Astrocyte of the cerebellum (primary cell): ENCODE results near the gene TMSB10.

ENCODE experiments used
- DNase-seq: peaks from one replicate; pipeline ENCODE4 v3.0.0-alpha.2; 2011; ENCODE audit warnings: low read depth
- H3K4me3 ChIP-seq: 2 replicates; pipeline ENCODE4 v1.5.1; 2011; ENCODE audit warnings: mild to moderate bottlenecking, low read depth, low read length, moderate library complexity
- in situ Hi-C: cut with HindIII; loops from 2 replicates; pipeline ENCODE4 v1.10.0; 2017; ENCODE audit warnings: low sequenced_read_pairs
- TF ChIP-seq, protein P1 (sequence below): IDR thresholded peaks from 2 replicates; pipeline ENCODE4 v1.5.1; 2012; ENCODE audit warnings: low read length, low read depth, moderate library complexity, mild to moderate bottlenecking; ENCODE audit errors: missing control alignments

TMSB10 gene

DNA sequence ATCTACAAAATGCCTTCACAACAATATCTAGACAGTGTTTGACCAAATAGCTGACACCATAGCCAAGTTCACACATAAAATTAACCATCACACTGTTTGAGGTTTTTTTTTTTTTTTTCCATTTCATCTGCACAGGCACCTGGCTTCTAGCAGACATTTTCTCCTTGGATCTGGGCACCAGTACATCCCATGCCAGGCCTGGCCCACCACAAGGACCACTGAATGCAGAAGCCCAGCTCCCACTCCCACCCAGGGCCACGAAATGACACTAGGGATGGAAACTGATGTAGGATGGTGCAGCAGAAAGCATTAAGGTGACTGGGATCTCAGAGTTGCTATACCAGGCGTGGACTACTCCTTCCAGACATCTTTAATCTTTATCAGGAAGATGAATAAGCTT lies 13.0 kb downstream of the TMSB10 start:
- in situ Hi-C loops = loop anchor here (5.0 kb wide), 1 partner anchor 71 kb away; no protein-coding TSS in a partner anchor
- TF ChIP-seq, protein P1, sequence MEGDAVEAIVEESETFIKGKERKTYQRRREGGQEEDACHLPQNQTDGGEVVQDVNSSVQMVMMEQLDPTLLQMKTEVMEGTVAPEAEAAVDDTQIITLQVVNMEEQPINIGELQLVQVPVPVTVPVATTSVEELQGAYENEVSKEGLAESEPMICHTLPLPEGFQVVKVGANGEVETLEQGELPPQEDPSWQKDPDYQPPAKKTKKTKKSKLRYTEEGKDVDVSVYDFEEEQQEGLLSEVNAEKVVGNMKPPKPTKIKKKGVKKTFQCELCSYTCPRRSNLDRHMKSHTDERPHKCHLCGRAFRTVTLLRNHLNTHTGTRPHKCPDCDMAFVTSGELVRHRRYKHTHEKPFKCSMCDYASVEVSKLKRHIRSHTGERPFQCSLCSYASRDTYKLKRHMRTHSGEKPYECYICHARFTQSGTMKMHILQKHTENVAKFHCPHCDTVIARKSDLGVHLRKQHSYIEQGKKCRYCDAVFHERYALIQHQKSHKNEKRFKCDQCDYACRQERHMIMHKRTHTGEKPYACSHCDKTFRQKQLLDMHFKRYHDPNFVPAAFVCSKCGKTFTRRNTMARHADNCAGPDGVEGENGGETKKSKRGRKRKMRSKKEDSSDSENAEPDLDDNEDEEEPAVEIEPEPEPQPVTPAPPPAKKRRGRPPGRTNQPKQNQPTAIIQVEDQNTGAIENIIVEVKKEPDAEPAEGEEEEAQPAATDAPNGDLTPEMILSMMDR = no peak
- no peak overlapping the region for H3K4me3 ChIP-seq
- no peak for DNase-seq

DNA sequence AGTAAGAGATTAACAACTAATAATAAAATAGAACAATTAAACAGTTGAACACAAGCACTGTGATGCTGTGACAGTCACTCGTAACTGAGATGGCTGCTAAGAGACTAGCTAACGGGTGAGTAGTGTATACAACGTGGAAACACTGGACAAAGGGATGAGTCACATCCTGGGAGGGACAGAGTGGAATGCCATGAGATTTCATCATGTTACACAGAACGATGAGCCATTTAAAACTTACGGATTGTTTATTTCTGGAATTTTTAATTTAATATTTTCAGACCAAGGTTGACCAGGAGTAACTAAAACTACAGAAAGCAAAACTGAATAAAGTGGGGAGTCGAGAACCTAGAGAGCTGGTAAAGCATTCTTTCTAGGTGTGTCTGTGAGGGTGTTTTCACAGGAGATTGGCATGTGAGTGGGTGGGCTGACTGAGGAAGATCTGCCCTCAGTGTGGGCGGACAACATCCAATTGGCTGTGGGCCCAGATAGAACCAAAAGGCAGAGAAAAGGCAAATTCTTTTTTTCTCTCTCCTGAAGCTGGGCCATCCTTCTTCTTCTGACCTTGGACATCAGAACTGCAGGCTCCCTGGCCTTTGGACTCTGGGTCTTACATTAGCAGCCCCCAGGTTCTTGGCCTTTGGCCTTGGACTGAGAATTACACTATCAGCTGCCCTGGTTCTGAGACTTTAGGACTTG lies 14.6 kb downstream of the TMSB10 start:
- TF ChIP-seq, protein P1 = no peak
- in situ Hi-C loops = loop anchor here (5.0 kb wide), 1 partner anchor 73 kb away; no protein-coding TSS in a partner anchor
- peak; percentile 89 for DNase-seq
- peak overlapping the region; percentile 8 for H3K4me3 ChIP-seq

GRCh38 chr2:84923009-84923408 lies 17.6 kb downstream of the TMSB10 start:
- TF ChIP-seq, protein P1 = no peak
- in situ Hi-C loops = no loop called here
- no peak for DNase-seq
- H3K4me3 ChIP-seq = no peak overlapping the region

GRCh38 chr2:84924173-84925106 lies 19.0 kb downstream of the TMSB10 start:
- TF ChIP-seq, protein P1 = no peak
- in situ Hi-C loops = no loop called here
- no peak overlapping the region for H3K4me3 ChIP-seq
- DNase-seq = no peak

GRCh38 chr2:84925336-84925723 lies 19.9 kb downstream of the TMSB10 start:
- H3K4me3 ChIP-seq = no peak overlapping the region
- TF ChIP-seq, protein P1 = no peak
- in situ Hi-C loops = no loop called here
- DNase-seq = no peak

DNA sequence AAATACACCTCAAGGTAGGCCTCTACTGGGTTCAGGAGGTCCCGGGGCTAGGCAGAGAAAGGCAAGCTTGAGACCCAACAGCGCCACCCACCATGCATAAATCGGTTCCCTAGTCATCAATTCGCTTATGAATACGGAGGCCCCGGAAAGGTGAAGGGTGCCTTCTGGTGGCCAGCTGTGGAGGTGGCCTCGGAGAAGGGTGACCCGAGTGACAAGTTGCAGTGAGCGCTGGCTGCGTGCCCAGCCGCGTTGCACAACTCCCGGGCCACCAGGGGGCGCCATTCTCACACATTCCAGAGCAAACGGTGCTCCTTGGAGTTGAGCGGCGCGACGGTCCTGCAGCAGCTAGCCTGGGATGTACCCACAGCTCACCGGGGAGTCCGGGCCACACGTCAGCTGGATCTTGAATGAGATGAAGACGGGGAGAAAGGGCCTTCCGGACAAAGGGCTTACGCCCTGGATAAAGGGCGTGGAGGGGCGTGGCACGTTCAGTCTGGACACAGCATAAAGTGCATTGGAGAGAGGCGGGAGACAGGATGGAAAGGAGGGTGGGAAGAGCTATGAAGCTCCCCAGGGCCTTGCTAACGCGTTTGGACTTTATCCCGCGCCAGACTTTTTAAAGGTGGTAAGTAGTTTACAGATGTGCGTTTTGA lies 20.4 kb downstream of the TMSB10 start:
- peak overlapping the region; percentile 41 for H3K4me3 ChIP-seq
- DNase-seq = peak; percentile 67
- TF ChIP-seq, protein P1 = peak; percentile 83
- in situ Hi-C loops = no loop called here
